GM19463 (cell line): ENCODE measurements around the gene CLK4.
"Not testable (repeated sequence)": the region's sequence is repeated elsewhere in the genome, so short reads cannot be mapped to it uniquely, and the experiment has no call there.

ENCODE experiments used
- ATAC-seq: cut with Tn5 transposase; IDR thresholded peaks from one replicate; pipeline ENCODE4 v1.9.1; 2021; ENCODE audit warnings: mild to moderate bottlenecking, moderate library complexity; ENCODE audit not compliant: unreplicated experiment

CLK4 gene

DNA sequence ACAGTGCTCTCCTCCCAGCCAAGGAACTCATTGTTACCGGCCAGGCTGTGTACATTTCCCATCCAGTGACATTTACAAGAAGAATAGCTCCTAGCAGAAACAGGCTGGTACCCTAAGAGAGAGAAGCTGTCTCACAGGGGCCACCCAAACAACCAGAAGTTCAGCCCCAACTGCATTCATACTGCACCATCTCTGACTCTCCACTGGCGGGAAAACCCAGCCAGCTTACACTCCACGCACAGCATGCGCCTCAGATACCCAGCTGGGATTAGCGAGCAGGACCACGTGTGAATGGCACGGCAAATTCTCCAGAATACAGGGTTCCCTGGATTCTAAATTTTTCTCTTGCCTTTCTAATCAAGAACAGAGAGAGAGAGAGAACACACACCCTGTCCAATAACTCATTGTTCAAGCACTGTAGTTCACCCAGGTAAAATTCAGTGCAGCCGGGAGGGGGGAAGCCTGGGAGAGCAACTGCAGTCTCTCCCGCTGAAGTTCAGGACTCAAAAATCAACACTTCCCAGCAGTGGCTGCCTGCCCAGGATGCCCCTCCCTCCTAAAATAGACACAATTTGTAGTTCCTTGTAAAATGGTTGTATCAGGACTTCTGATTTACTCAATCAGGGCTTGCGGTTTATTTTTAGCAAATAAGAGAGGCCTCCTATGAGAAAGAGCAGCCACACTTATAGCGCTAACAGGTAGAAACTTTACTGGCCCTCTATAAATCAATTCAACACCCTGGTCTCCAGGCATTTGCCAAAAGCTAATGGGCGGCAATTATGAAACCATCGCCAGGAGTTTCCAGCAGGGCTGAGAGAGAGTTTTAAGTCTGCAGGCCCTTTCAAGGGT lies 38.9 kb downstream of the CLK4 start:
- no peak for ATAC-seq

DNA sequence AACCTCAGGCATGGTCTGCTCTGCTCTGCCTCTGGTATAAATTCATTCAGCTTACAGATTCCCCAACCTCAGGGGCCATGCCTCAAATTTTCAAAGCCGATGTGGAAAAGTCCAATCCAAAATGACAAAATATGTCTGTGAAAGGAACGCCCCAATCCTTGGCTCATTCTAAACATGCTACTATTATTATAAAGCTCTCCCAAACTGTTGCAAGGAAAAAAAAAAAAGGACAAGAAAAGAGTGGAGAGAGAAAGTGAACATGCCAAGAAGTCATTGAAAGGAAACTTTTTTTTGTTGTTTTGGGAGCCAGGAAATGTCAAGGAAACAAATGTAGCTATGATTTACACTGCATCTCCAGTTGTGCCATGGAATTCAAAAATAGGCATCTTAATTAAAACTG lies 40.5 kb downstream of the CLK4 start:
- ATAC-seq: no peak

GRCh38 chr5:178585421-178585820 lies 41.4 kb downstream of the CLK4 start:
- ATAC-seq: not testable (repeated sequence)

DNA sequence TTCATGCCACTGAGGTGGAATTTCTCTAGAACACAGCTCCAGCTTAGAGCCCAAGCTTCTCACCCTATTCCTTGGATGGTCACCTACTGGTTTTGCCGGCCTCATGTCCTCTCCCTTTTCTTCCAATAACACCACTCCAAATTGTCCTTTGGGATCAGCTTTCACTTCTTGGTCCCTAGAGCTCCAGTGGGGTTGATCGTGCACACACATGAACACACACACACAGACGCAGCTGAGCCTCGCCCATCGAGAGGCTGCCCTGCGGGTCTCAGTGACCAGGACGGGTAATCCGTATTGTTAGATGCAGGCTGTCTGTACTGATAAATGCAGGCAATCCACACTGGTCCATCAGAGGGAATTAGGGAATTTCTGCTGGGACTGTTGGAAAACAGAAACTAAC lies 43.6 kb downstream of the CLK4 start:
- no peak for ATAC-seq

DNA sequence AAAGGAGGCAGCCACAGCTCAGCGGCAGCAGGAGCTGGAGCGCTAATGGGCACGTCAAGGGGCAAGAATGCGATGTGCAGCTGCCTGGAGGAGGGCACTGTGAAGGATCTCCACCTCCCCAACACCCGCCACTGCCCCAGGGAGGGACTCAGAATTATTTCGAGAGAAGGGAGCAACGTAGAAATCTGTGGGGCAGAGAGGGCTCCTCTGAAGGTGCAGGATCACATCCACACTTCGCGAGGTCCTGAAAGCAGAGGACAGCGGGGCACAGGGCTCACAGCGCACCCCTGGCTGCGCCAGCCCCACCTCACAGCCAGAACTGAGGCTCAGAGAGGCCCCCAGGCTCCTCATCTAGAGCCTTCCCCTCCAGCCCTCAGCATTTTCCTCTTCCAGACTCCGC lies 44.6 kb downstream of the CLK4 start:
- no peak for ATAC-seq

GRCh38 chr5:178581621-178582020 lies 45.2 kb downstream of the CLK4 start:
- ATAC-seq: no peak

GRCh38 chr5:178580271-178580955 lies 46.4 kb downstream of the CLK4 start:
- no peak for ATAC-seq

- ATAC-seq: no peak
These were observed 48.9 kb downstream of the CLK4 start for GRCh38 chr5:178577944-178578343.

DNA sequence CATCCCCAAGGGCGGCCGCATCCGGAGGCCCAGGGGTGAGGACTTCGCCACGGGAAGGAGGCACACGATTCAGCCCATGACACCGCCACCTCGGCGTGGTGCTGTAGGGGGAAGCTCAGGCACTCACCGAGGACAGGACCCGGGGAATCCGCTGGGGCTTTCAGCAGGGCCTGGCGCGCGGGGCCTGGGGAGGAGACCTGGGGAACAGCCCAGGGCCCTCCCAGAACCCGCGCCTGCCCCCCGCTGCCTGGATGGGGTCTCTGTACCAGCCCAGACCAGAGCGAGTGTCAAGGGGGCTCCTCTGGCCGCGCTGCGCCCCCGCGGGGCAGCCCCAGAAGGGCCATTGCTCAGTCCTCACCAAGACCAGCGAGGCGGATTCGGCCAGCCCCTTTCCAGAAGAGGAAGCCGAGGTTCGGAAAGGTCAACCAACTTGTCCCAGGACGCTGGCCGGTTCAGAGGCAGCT lies 49.4 kb downstream of the CLK4 start:
- ATAC-seq: no peak

DNA sequence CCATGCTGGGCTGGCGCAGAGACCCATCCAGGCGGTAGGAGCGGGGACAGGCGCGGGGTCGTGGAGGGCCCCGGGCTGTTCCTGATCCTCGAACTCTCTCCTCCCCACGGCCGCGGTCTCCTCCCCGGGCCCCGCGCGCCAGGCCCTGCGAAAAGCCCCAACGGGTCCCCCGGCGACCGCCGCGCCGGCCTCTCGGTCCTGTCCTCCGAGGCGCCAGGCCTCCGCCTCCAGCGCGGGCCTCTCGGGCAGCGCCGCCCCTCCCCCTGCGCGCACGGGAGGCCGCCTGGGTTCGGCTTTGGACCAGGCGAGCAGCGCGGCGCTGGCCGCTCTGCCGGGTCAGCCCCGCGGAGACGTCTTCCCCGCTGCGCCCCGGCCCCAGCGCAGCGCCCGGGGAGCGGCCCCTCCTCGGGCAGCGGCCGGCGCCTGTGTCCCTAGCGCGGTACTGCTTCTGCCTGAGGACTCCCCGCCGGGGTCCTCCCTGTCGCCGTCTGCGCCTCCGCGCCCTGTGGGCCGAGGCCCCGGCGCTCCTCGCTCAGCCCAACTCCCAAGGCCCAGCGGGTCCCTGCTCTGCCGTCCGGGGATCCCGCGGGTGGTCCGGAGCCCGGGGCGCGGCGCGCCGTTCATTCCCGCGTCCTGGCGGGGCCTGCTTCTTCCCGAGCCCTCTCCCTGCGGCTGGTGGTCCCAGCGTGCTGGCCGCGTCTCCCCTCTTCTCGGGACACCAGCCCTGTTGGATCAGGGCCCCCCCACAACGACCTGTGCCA lies 50.1 kb downstream of the CLK4 start:
- ATAC-seq: no peak

DNA sequence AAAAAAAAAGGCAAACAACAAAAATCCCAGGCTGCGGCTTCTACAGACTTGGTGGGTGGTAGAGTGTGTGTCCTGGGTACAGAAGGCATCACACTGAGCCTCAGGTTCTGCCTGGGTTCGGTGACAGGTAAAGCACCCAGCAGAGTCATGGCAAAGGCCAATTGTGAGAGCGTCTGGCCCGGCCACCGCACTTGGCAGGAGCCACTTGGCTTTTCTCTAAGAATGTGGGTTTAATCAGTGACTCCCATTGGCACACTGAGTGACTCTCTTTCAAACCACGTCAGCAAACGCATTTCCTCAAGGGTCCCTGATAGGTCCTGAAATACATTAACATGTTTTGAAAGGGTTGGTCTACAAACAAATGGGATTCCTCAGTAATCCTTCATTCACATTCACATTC lies 53.6 kb downstream of the CLK4 start:
- ATAC-seq: no peak

DNA sequence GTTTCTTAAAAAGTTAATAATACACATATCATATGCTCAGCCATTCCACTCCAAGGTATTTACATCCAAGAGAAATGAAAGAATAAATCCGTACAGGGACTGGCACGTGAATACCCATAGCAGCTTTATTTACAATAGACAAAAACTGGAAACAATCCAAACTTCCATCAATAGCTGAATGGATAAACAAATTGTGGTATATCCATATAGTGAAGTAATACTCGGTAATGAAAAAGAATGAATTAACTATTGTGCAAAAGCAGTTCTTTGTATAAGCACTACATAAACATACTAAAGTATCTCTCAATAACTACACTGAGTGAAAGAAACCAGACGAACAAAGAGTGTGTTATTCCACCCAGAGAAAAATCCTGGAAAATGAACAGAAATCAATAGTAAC lies 54.2 kb downstream of the CLK4 start:
- no peak for ATAC-seq

DNA sequence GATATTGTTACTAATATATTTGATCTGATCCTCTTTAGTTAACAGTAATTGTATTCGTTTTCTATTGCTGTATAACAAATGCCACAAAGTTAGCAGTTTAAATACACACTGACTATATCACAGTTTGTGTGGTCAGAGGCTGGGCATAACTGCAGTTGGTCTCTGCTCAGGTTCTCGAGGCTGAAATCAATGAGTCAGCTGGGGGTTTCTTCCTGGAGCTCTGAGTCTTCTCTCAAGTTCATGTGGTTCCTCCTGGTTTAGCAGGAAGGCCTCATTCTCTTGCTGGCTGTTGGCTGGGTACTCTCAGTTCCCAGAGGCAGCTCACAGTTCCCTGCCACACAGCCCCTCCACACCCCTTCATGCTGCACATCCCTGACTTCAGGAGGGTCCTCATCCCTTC lies 57.4 kb downstream of the CLK4 start:
- no peak for ATAC-seq

GRCh38 chr5:178564811-178565550 lies 61.9 kb downstream of the CLK4 start:
- ATAC-seq: no peak

- ATAC-seq: no peak
These were observed 62.5 kb downstream of the CLK4 start for GRCh38 chr5:178564397-178564796.

GRCh38 chr5:178563621-178564020 lies 63.2 kb downstream of the CLK4 start:
- ATAC-seq: no peak

DNA sequence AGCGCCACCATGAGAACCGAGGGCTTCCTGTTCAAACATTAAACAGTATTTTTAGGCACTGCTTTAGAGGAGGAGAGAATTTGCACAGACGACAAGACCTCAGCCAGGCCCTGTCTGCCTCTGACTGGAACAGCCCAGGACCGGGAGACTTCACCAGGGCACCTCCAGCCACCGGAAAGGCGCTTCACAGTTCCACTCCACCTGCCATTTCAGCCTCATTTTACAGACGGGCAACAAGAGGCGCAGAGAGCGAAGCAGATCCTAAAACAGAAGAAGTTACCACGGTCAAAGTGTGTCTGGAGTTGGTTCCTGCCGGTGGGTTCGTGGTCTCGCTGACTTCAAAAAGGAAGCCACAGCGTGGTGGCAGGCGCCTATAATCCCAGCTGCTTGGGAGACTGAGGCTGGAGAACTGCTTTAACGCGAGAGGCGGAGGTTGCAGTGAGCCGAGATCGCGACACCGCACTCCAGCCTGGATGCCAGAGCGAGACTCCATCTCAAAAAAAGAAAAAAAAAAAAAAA lies 65.0 kb downstream of the CLK4 start:
- no peak for ATAC-seq

- ATAC-seq: no peak
These were observed 65.9 kb downstream of the CLK4 start for GRCh38 chr5:178560911-178561310.

DNA sequence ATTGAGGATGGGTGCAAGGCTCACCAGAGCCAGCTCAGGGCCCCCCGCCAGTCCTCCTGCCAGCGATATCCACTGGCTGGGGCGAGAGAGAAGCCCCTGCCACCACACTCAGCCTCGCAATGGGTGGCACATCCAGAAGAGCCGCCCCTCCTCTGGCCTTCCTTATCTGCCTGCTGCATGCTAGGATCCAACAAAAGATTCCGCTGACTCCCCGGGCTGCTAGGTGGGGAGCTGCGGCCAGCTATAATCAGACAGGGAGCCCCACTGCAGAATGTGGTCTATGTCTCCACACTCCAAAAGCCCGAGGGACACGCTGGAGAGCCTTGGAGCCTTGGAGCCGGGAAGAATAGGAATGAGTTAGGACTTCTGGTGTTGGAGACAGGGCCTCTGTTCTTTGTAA lies 69.4 kb downstream of the CLK4 start:
- ATAC-seq: no peak

DNA sequence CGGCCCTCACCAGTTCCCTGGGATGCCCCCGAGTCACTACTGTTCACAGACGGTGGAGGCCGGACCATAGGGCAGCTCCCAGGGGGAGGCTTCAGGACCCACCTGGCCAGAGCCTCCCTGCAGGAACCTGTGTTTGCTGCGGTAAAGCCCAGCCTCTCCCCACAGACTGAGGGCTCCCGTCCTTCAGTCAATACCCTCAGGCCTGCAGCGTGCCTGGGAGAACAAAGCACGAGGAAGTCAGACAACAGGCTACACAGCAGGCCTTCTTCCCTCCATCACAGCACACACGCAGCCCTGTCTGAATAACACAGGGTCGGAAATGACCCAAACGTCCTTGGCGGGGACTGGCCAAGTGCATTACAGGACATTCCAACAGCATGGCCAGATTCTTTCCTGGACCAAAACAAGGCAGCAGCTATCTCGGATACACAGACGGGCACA lies 71.1 kb downstream of the CLK4 start:
- ATAC-seq: no peak

- no peak for ATAC-seq
These were observed 71.8 kb downstream of the CLK4 start for GRCh38 chr5:178555005-178555404.
